CD14-positive monocyte (primary cell): ENCODE results near the gene UEVLD. TPM values are rescaled to one million over a fixed set of nuclear protein-coding genes. Genes with fewer than 3 reads are reported as not detected.
A peak's percentile ranks its signal among the peaks of the same experiment; 100 is the strongest.

ENCODE experiments used
- DNase-seq, 3 donors: peaks; one replicate each; pipeline ENCODE4 v3.0.0-alpha.2; 2011 to 2022
- H2AFZ ChIP-seq: 2 replicates; pipeline ENCODE4 v1.6.0; 2012; ENCODE audit warnings: mild to moderate bottlenecking, low read depth, low read length, inconsistent platforms; ENCODE audit not compliant: insufficient read depth, poor library complexity, severe bottlenecking
- H3K27ac ChIP-seq, 2 donors: 1 replicate in 1 of 2; 2 replicates in 1 of 2; pipeline ENCODE4 v1.5.1; 2012 to 2013; ENCODE audit warnings: low read length in 2 of 2, control low read depth in 1 of 2, inconsistent platforms in 1 of 2, low read depth in 1 of 2, mild to moderate bottlenecking in 1 of 2
- H3K27me3 ChIP-seq, 2 donors: one replicate each; pipeline versions ENCODE4 v1.6.0 to v1.6.1; 2011 to 2013; ENCODE audit warnings: low read length in 2 of 2; ENCODE audit not compliant: control insufficient read depth in 2 of 2, insufficient read depth in 2 of 2
- H3K36me3 ChIP-seq, 2 donors: replicated peaks in 1 of 2; 1 replicate in 1 of 2; 2 replicates in 1 of 2; pipeline versions ENCODE4 v1.5.1 to v1.6.1; 2012 to 2013; ENCODE audit warnings: low read length in 2 of 2, control low read depth in 1 of 2, inconsistent platforms in 1 of 2, mild to moderate bottlenecking in 1 of 2; ENCODE audit not compliant: insufficient read depth in 2 of 2, control insufficient read depth in 1 of 2
- H3K4me1 ChIP-seq, 2 donors: 1 replicate in 1 of 2; 2 replicates in 1 of 2; pipeline versions ENCODE4 v1.5.1 to v1.6.1; 2012 to 2013; ENCODE audit warnings: low read length in 2 of 2, control low read depth in 1 of 2, inconsistent platforms in 1 of 2, mild to moderate bottlenecking in 1 of 2, moderate library complexity in 1 of 2; ENCODE audit not compliant: insufficient read depth in 2 of 2, control insufficient read depth in 1 of 2
- H3K4me2 ChIP-seq: replicated peaks from 2 replicates; pipeline ENCODE3; 2012; ENCODE audit warnings: low read length, moderate library complexity, mild to moderate bottlenecking; ENCODE audit not compliant: poor library complexity, severe bottlenecking; ENCODE audit errors: extremely low read depth
- H3K4me3 ChIP-seq, 3 experiments: fragments of 200-600 bp in 1 of 3; sonication (generic) in 1 of 3; replicated peaks in 1 of 3; 1 replicate in 2 of 3; 2 replicates in 1 of 3; pipeline ENCODE4 v1.5.1; 2011 to 2013; ENCODE audit warnings: low read length in 3 of 3, mild to moderate bottlenecking in 3 of 3, control low read depth in 2 of 3, low read depth in 2 of 3, inconsistent platforms in 1 of 3, moderate library complexity in 1 of 3
- H3K79me2 ChIP-seq: 2 replicates; pipeline ENCODE4 v1.6.0; 2012; ENCODE audit warnings: mild to moderate bottlenecking, control low read depth, inconsistent platforms, low read length, moderate library complexity; ENCODE audit not compliant: insufficient read depth
- H3K9ac ChIP-seq: 2 replicates; pipeline ENCODE4 v1.6.0; 2017; ENCODE audit warnings: low read length, mild to moderate bottlenecking; ENCODE audit not compliant: insufficient read depth, poor library complexity, severe bottlenecking
- H3K9me3 ChIP-seq, 2 donors: replicated peaks in 1 of 2; 1 replicate in 1 of 2; 2 replicates in 1 of 2; pipeline versions ENCODE4 v1.5.1 to v1.6.1; 2012 to 2013; ENCODE audit warnings: low read length in 2 of 2, control low read depth in 1 of 2; ENCODE audit not compliant: control insufficient read depth in 1 of 2, insufficient read depth in 1 of 2
- H4K20me1 ChIP-seq: 2 replicates; pipeline ENCODE4 v1.6.0; 2012; ENCODE audit warnings: mild to moderate bottlenecking, low read length, control low read depth, moderate library complexity; ENCODE audit not compliant: insufficient read depth
- H3K27ac Mint-ChIP-seq, 7 donors: one replicate each; pipeline ENCODE4 v1.8.0; 2020; ENCODE audit warnings: mild to moderate bottlenecking in 7 of 7, mixed read lengths in 7 of 7, moderate library complexity in 6 of 7, inconsistent platforms in 2 of 7
- H3K27me3 Mint-ChIP-seq, 3 donors: one replicate each; pipeline ENCODE4 v1.8.0; 2021 to 2022; ENCODE audit warnings: low read depth in 3 of 3, mild to moderate bottlenecking in 3 of 3, mixed read lengths in 3 of 3, moderate library complexity in 3 of 3, inconsistent platforms in 1 of 3
- H3K36me3 Mint-ChIP-seq, 2 donors: one replicate each; pipeline ENCODE4 v1.8.0; 2020; ENCODE audit warnings: mixed read lengths in 2 of 2, inconsistent platforms in 1 of 2, mild to moderate bottlenecking in 1 of 2
- H3K4me1 Mint-ChIP-seq: one replicate; pipeline ENCODE4 v1.8.0; 2020; ENCODE audit warnings: mild to moderate bottlenecking, mixed read lengths
- H3K4me3 Mint-ChIP-seq, 2 donors: one replicate each; pipeline ENCODE4 v1.8.0; 2020; ENCODE audit warnings: mild to moderate bottlenecking in 2 of 2, mixed read lengths in 2 of 2, moderate library complexity in 1 of 2
- H3K9me3 Mint-ChIP-seq, 7 donors: one replicate each; pipeline ENCODE4 v1.8.0; 2020 to 2022; ENCODE audit warnings: mixed read lengths in 7 of 7, mild to moderate bottlenecking in 6 of 7, moderate library complexity in 6 of 7, inconsistent platforms in 2 of 7
- CTCF ChIP-seq: fragments of 200-600 bp; IDR thresholded peaks from one replicate; pipeline ENCODE4 v1.8.0; 2022; ENCODE audit warnings: antibody characterized with exemption, mild to moderate bottlenecking
- WGBS: methylation state at CpG from one replicate; pipeline ENCODE4 v1.1.5; 2013; ENCODE audit warnings: missing lambda C conversion rate; ENCODE audit not compliant: insufficient coverage; 5-methylcytosine and 5-hydroxymethylcytosine counted together
- intact Hi-C, 2 donors: fragments of 100-400 bp; cut with micrococcal nuclease; formaldehyde crosslinking; loops; one replicate each; pipeline versions ENCODE4 v1.15.0 to v1.15.1; 2023
- polyA plus RNA-seq, 3 donors: library from polyadenylated mRNA; depleted of rRNA in 1 of 3; unstranded in 2 of 3; stranded (reverse) in 1 of 3; fragments of 300-500 nt in 2 of 3; fragments of >200 nt in 1 of 3; fragmentation: Illumina TruSeq in 2 of 3; gene quantifications; 1 replicate in 2 of 3; 2 replicates in 1 of 3; pipeline ENCODE4 v1.2.3, GENCODE V29; 2012 to 2021

Gene UEVLD
- polyA plus RNA-seq, 3 donors = 8.0 to 15.5 (median 11.7) TPM

GRCh38 chr11:18563090-18563730 is 25.3 kb downstream of the UEVLD start:
- Mint-ChIP-seq H3K27ac (no peak overlapping the region), H3K4me3 (no peak overlapping the region), H3K4me1 (no peaks in the 10 kb centered on the region), H3K27me3 (peaks cover 0 to 6% (median 0%) of the 10 kb centered on the region in 3 donors), H3K36me3 (peaks cover 55 to 78% of the 10 kb centered on the region in 2 donors), H3K9me3 (no peaks in the 10 kb centered on the region)
- Histone ChIP-seq H3K4me3 (no peak overlapping the region), H2AFZ (no peak overlapping the region), H3K79me2 (no peaks in the 10 kb centered on the region), H3K27ac (no peak overlapping the region), H3K9ac (no peak overlapping the region), H3K36me3 (peaks cover 55 to 100% of the 10 kb centered on the region in 2 donors), H3K9me3 (no peaks in the 10 kb centered on the region), H3K27me3 (no peaks in the 10 kb centered on the region), H3K4me1 (no peaks in the 10 kb centered on the region), H4K20me1 (no peaks in the 10 kb centered on the region), H3K4me2 (no peak overlapping the region)
- no peak for DNase-seq
- TF ChIP-seq CTCF = no peak
- no CpG with 5 or more reads among the region's 2 CpGs for WGBS
- intact Hi-C loops = no loop called here

GRCh38 chr11:18548001-18548400 is 40.5 kb downstream of the UEVLD start:
- Histone ChIP-seq H2AFZ (no peak overlapping the region), H3K27me3 (no peaks in the 10 kb centered on the region), H3K9ac (no peak overlapping the region), H3K79me2 (no peaks in the 10 kb centered on the region), H3K4me1 (no peaks in the 10 kb centered on the region), H4K20me1 (no peaks in the 10 kb centered on the region), H3K36me3 (peaks cover 60 to 85% of the 10 kb centered on the region in 2 donors), H3K4me2 (no peak overlapping the region), H3K4me3 (no peak overlapping the region), H3K9me3 (no peaks in the 10 kb centered on the region), H3K27ac (peak overlapping the region in 1 of 2 donors; percentile 5)
- Mint-ChIP-seq H3K36me3 (peaks cover 42 to 82% of the 10 kb centered on the region in 2 donors), H3K4me3 (no peak overlapping the region), H3K27ac (peak overlapping the region in 1 of 7 donors; percentile 43), H3K27me3 (no peaks in the 10 kb centered on the region), H3K4me1 (no peaks in the 10 kb centered on the region), H3K9me3 (no peaks in the 10 kb centered on the region)
- intact Hi-C loops = no loop called here
- no CpG with 5 or more reads among the region's 2 CpGs for WGBS
- DNase-seq = no peak
- no peak for TF ChIP-seq CTCF
